Neural progenitor cell (in vitro differentiated cells): ENCODE data around the gene SPOP.

Source experiments
- CTCF ChIP-seq: fragments of 200-600 bp; sonication (generic); IDR thresholded peaks from 2 replicates; pipeline ENCODE4 v1.5.1; 2017; ENCODE audit warnings: antibody characterized with exemption, mild to moderate bottlenecking
- EZH2 ChIP-seq: fragments of 200-600 bp; sonication (generic); IDR thresholded peaks from 2 replicates; pipeline ENCODE4 v1.6.1; 2017; ENCODE audit warnings: antibody characterized with exemption, mild to moderate bottlenecking, moderate library complexity

- TF ChIP-seq CTCF (no peak), EZH2 (no peak)
These were observed 110.8 kb downstream of the SPOP start for GRCh38 chr17:49567104-49567521.
